Right kidney (tissue), 1 donor: ENCODE measurements around the gene RAB13.
"Not testable (repeated sequence)": the region's sequence is repeated elsewhere in the genome, so short reads cannot be mapped to it uniquely, and the experiment has no call there.

ENCODE experiments used
- DNase-seq: peaks from one replicate; pipeline ENCODE4 v3.0.0-alpha.2; 2016

RAB13 gene

DNA sequence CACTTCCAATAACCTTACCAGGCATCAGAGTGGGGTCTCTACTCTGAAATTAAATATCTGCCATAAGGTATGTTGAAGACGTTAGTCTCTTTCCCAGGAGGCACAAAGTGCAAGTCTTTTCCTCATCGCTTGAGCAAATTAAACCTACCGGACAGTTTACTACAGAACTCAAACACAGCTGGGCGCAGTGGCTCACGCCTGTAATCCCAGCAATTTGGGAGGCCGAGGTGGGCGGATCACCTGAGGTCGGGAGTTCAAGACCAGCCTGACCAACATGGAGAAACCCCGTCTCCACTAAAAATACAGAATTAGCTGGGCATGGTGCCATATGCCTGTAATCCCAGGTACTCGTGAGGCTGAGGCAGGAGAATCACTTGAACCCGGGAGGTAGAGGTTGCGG lies 7.0 kb downstream of the RAB13 start:
- not testable (repeated sequence) for DNase-seq

DNA sequence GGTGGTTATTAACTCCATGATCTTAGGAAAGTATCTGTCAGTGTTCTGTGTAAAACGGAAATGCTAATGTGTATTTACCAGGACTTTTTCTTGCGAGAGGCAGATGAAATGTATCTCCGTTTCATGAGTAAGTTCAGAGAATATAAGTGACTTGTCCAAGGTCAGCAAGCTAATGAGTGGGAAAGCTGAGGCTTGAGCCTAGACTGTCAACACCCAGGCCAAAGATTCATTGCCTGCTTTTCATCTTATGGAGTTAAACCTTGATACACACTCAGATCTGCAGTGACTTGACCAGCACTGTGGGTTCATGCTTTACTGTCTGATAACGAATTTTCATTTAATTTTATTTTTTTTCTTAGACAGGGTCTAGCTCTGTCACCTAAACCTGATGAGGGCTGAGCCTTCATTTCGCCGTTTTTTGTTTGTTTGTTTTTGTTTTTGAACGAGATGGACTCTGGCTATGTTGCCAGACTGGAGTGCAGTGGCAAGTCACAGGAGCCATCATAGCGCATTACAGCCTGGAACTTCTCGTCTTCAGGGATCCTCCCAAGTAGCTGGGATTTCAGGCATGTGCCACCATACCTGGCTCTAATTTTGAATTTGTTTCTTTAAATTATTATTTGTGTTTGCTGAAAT lies 7.7 kb downstream of the RAB13 start:
- DNase-seq = no peak

DNA sequence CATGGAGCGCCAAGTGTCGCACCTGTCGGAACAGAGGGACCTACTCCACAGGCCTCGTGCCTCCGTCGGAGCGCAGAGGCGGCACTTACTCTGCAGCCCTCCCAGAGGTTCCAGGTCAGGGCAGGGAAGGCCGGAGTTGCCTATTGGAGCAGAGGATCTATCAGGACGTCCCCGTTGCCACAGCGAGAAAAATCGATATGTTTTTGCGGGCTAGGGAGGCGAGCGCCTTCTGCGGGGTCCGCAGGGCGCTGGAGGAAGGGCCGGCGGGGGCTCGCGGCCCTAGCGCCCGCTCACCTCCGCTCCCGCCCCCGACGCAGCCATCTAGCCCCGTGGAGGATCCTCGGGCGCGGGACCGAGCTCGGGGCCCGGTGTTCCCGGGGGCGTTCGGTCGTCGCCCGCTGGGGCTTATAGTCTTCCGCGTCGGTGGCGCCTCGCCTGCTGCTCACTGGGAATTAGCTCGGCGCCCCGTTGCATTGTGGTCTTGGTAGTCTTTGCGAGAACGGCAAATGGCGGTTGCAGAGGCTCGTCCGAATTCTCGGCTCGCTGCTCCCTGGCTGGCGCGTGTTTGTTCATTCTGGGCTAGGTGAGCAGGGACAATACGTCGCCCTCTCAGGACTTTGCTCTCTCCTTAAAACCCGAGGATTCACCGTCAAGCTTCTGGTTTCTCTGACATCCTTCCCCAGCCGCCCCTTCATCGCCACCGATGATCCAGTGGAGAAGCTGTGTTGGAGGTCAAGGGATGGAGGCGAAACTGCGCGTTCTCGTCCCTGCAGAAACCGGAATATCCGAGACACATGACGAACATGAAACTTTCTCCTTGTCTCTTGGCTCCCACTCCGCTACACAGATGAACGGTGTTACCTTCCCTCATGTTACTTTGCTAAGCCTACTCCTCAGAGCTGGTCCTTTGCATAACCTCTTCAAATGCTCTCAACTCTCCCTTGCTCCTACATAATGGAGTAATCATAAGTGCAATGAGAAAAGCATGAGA lies 8.6 kb downstream of the RAB13 start, which contains the start of gene JTB:
JTB (minus strand) TSS at position 425 of the 991 bp plus-strand sequence; CDS start at position 3, 422 bp downstream.
- DNase-seq = peak; percentile 89

DNA sequence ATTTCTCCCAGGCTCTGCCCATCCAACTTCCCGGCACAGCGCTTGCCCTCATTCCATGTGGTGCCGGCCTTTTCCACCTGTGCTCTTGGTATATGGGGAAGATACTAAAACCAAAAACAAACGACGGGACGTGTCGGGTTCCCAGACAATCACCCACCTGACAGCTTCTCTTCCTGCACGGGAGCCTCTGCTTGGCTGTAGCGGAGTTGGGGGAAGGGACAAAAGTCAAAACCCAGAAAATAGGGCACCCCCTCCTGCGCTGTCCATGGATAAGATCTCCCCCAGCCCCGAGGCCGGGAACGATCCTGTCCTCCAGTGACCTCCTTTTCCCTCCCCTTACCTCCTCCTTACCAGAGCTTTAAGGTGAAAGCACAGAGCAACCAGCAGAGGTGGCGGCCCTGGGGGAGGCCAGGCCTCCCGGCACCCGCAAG lies 9.3 kb downstream of the RAB13 start:
- DNase-seq = no peak

DNA sequence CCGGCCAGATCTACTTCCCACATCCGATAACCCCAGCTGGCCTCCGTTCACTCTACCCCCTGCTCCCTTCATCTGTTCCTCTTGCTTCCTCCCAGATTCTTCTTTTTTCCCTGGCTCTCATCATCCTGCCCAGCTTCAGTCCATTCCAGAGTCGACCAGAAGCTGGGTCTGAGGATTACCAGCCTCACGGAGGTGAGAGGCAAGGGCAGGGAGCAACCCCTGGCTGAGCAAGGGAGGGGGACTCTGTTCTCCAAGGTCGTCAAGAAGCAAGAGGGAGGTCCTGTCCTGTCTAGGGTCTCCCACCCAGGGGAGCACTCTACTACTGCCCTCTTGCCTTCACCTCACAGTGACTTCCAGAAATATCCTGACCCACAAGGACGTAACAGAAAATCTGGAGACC lies 12.6 kb downstream of the RAB13 start:
- no peak for DNase-seq

DNA sequence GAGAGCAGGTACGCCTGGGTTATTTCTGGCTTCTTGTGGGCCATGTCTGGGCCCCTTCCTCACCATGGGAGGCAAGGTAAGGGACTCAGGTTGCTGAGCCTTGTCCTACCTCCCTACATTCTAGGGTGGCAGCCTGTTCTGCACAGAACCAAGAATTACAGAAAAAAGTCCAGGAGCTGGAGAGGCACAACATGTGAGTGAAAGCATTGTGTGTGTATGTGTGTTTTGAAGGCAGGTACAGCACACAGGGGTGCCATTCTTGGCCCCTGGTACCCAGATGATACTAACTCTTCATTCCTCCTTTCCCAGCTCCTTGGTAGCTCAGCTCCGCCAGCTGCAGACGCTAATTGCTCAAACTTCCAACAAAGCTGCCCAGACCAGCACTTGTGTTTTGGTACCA lies 13.1 kb downstream of the RAB13 start:
- DNase-seq = no peak

DNA sequence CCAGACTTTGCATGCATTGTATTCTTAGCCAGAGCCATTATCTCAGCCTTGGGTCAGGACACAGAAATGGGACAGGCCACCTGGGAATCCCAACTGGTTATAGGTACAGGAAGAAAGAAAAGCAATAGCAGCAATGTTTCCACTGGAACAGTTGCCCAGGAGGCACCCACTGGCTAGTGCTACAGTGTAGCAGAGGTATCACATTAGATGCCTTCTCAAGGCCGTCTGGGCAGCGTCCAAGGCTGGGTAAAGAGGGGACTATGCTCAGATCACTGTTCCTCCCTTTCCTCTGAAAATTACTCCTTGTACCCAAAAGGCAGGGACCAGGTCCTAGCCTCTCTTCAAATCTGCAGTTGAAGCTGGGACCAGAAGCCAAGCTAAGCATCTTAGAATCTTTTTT lies 15.8 kb downstream of the RAB13 start:
- DNase-seq = no peak

DNA sequence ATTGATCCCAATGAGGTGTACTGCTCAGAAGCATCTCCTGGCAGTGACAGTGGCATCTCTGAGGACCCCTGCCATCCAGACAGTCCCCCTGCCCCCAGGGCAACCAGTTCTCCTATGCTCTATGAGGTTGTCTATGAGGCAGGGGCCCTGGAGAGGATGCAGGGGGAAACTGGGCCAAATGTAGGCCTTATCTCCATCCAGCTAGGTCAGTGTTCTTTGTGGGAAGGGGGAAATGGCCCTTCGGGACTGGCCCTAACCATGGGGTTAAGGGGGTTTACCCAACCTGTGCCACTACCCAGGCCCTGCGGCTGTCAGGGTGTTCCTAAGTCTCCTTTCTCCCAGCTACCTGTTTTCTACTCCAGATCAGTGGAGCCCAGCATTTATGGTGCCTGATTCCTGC lies 17.2 kb downstream of the RAB13 start:
- DNase-seq = no peak

DNA sequence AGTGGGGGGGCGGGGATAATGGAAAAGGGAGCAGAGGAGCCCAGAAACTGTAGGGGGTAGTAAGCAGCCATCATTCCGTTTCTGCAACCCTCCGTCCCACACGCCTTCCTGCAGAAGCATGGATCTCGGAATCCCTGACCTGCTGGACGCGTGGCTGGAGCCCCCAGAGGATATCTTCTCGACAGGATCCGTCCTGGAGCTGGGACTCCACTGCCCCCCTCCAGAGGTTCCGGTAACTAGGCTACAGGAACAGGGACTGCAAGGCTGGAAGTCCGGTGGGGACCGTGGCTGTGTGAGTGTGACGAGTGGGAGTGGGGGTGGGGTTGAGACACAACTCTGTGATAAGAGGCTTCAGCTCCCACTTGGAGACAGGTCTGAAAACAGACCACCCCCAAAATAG lies 17.7 kb downstream of the RAB13 start:
- peak; percentile 42 for DNase-seq

DNA sequence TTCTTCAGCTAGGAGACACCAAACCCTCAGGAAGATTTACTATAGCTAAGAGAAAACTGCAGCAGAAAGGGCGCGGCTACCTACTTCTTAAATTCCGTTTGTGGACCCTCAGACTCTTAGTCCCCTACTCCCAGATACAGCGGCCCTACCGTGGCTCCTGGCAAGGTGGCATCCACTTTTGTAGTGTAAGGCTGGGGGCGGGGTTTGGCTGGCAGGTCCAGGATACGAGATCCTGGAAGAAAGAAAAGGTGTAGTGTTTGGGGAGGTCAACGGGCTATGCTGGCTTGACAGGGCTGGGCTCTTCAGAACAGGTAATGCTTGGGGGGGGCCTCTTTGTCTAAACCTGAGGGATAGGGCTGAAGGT lies 18.2 kb downstream of the RAB13 start:
- no peak for DNase-seq

DNA sequence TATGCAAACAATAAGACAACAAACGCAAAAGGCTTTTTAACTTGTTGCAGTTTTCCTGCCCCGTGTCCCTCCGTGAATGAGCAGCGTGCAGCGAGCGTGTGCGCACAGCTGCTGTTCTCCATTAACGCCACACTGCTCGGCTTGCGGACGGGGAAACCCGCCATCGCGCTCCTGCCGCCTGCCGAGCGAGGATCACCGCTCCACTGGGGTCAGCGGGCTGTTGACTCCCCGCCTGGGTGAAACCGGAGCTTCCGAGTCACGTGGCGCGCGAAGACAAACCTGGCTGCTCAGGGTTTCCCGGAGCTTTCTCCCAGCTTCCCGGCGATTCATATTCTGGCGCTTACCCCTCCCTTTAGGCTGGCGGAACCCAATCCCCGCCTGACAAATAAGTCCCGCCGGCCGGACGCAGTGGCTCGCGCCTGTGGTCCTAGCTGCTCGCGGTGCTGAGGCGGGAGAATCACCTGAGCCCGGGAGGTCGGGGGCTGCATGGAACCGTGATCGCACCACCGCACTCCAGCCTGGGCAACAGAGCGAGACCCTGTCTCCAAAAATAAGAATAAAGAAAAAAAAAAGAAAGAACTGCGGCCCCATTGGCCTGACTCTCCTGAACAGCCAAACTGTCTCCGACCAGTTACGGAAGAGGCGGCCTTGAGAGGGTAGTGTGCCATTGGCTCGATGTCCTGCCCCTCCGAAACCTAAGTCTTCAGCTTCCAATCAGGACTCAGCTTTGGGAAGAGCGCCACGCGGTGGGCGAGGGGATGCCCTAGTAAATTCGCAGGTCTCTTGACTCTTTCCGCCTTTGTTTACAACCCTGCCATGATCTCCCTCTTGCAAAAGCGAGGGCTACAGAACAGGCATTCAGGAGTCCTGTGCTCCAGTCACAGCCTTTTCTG lies 18.8 kb downstream of the RAB13 start, which contains the start of gene CREB3L4:
CREB3L4 (plus strand) TSS at position 796 of the 893 bp plus-strand sequence. CDS start 624 bp downstream, outside the sequence.
- DNase-seq = peak; percentile 98

DNA sequence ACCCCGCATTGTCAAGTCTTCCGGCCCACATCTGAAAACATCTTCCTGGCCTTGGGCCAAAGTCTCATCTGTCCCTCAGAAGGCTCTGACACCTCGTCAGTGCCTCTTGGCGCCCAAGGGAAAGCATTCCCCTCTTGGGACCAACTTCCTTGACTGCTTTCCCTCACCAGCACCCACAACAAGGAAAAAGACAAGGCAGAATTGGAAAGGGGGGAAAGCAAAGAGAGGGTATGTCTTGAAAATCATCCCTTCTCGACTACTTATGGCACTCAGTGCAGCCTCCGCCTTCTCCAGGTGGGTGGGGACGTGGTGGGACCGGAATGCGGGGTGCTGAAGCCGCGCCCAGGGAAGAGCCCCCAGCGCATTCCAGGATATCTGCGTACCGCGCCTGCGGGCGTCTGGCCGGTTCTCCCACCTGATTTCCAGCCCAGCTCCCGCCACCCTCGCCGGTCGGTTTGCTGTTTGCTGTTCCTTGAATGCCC lies 22.2 kb downstream of the RAB13 start:
- peak; percentile 92 for DNase-seq

DNA sequence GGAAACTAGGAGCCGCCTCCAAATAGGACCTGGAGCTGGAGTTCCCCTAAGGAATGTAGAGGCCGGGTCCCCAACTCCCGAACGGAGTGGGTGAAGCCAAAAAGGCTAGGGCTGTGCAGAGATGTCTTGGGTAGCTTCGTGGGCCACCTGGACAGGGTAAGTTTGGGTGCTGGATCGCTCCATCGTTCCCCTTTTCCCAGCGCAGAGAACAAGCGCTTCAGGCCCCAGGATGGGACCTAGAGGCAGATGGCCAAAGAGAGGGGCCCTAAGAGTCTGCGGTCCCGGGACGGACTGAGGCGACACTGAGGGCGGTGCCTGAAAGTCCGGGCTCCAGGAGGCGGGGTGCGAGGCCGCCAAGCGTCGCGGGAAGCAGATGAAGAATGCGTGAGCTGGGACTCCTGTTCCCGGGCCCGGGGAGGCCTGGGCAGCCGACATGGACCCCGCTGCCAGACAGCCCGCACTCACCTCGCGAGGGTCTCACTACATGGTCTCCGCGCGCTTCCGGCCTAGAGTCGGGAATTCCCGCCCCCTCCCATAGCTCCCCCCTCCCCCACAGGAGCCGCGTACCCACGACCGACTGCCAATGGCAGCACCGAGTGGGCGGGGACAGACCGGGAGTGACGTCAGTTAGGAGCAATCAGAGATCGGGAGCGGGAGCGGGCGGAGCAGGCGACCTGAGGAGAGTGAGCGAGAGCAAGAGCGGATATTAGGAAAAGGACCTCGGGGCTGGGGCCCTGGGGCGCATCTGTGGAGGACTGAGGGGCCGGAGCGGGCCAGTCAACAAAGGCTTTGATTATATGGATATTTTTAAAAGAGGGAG lies 22.9 kb downstream of the RAB13 start, which contains the start of gene SLC39A1:
SLC39A1 (minus strand) TSS at position 508 of the 820 bp plus-strand sequence. CDS start 822 bp downstream, outside the sequence.
- peak; percentile 92 for DNase-seq

DNA sequence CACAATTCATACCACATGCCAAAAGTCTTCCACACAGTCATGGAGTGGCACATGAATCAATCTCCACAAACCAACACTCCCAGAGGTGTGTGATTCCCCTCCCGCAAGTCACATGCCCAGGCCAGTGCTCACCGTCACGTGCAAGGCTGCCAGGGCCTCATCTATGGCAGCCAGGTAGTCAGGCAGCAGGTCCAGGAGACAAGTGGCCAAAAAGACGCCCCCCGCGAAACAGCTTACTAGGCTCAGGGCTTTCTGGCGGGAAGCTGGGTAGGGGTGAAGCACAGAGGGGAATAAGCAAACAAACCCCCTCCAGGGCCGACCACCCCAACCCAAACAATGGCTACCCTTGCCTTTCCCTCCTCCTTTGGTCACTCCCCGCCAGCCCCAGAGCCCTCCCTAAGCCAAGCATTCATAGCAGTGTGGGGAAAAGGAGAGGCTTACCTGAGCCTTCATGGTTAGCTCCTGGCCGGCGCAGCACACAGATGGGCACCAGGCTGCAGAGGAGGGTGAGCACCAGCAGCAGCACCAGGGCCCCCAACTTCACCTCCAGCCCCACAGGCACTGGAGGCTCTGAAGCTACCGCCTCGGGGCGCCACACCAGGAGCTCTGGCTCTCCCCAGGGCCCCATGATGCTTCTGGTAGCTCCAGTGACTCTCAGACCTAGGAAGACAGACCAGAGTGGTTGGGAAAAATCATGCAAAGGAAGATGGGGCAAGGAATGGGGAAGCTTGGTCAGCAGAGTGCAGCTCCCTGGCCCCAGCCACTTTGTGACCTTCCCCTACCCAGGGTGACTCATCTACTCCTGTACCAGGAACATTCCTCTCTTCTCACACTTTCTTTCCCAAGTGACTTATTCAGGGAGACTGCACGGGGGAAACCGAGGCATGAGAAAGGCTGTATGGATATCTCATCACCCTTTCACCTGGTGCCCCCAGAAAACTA lies 23.8 kb downstream of the RAB13 start:
- DNase-seq = peak; percentile 37

DNA sequence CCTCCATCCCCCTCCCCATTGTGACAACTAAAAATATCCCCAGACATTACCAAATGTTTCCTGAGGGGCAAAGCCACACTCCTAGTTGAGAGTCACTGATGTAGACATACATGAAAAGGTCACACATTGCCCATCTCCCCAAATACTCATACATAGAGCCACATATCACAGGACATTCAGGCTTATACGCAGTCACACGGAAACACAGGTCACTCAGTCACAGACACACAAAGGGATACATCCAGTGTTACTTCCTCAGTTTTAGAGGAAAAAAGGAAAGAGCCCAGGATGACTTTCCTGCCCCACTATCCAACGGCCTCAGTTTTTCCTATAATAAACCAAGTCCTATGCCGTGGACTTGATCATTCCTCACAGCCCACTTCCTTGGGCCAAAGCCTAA lies 24.7 kb downstream of the RAB13 start:
- no peak for DNase-seq

DNA sequence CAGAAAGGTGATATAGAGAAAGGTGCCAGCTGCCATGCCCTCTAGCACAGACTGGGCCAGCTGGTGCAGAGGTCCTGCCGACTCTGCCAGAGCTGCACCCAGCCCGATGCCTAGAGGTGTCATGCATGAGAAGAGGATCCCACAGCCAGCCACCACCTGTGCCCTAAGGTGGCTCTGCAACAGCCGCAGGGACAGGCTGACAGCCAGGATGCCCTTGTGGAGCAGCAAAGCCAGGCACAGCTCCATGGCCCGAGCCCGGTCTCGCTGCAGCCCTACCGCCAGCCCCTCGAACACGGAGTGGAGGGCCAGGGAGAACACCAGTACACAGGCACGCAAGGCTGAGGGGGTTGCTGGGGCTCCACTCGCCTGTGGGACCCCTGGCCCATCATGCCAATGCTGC lies 25.9 kb downstream of the RAB13 start:
- no peak for DNase-seq

DNA sequence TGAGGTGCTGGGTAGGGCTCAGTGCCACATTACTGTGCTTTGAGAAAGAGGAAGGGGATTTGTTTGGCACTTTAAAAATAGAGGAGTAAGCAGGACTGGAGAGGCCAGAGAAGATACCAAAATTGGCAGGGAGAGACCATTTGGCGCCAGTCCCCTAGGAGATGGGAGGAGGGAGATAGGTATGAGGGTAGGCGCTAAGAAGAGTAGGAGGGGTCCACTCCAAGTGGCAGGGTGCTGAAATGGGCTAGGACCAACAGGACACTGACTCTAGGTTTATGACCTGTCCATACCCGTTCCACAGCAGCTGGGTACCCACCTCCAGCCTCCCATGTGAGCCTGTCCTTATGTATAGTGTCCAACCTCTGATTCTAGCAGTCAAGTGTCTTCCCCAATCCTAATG lies 26.7 kb downstream of the RAB13 start:
- DNase-seq = no peak

DNA sequence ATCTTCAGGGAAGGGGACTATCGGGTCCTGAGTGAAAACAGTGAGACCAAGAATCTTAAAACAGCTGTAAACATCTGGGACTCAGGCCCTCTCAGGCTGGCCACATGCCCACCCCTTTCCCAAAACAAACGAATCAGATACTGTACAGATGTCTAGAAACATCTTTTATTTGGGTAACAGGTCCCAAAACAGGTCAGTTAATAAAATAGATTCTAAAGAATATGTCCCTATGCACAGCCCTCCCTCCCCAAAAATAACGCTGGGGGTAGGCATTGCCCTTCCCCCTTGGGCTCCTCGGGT lies 27.2 kb downstream of the RAB13 start:
- no peak for DNase-seq

DNA sequence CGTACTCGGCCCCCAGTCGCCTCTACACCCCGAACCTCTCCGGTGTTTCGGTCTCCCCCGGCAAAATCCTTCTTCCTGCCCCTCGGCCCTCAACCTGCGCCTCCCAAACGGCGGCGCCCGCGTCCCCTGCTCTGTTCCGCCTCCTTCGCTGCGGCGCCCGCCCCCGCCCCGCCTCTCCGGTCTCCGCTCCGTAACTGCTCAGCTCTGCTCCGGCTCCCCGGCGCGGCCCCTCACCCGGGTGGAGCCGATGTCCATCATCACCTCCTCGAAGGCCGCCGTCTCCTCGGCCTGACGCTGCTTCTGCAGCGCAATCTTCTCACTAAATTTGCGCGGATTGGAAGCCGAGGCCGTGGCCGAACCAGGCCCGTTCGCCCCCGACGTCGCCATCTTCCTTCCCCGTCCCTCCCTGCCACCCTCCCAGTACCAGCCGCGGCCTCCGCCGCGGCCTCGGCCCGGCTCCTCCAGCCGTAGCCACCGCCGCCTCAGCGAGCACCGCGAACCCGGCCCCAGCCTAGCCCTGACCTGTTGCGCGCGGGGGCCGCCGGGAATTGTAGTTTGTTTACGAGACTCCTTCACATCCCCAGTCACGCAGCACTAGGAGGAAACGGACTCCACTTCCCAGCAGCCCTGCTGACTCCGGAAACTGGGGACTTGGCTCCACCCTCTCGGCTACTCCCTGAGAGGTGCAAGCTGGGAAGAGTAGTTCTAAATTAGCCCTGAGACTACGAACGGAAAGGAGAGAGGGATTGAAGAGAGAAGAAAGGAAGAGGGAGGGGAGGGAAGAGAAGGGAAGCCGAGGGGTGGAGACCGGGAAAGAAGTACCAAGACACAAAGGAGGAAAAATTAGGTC lies 27.8 kb downstream of the RAB13 start, which contains the start of gene CRTC2:
CRTC2 (minus strand) TSS at position 502 of the 850 bp plus-strand sequence; CDS start at position 387, 115 bp downstream.
- peak; percentile 97 for DNase-seq
